HG03342 (cell line): ENCODE measurements around the gene SAMM50.
A peak's percentile ranks its signal among the peaks of the same experiment; 100 is the strongest.

Source experiments
- ATAC-seq: cut with Tn5 transposase; IDR thresholded peaks from one replicate; pipeline ENCODE4 v1.9.1; 2021; ENCODE audit warnings: mild to moderate bottlenecking, moderate library complexity; ENCODE audit not compliant: unreplicated experiment

Gene SAMM50

DNA sequence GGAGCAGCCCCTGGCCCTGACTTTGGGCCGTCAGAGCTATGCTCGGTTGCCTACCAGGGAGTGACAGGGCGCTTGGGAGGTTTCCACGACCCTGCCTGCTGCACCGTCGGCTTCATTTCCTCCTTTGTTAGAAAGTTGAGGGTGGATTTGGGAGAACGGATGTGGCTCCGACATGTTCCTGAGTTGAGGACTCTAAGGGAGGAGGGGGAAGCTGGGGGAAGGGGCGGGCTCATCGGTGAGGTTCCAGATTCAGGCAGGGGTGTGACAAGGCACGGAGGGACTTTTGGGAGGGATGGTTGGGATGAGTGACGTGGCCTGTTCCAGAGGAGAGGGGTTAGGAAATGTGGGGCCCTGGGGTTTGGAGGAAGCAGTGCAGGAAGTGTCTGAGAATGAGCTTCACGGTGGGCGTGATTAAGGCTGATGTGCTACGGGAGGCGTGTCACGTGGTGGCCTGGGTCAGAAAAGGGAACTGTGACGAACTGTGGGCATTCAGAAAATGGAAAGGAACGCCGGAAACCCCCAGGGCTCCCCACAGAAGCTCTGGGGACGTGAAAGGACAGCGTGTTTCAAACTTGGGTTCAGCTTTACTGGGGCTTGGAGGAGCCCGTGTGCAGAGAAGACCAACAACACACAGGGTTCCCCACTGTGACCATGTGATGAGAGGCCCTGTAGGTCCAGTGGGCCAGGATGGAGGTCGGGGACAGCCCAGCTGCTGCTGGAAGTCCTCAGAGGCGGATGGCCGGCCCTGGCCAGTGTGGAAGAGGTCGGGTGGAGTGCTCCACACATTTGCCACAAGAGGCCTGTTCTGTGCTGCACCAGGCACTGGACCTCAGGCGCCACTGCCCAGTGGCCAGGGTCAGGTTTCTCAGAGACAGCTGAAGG is 71.6 kb downstream of the SAMM50 start:
- ATAC-seq = peak; percentile 48

GRCh38 chr22:44028091-44028490 is 72.8 kb downstream of the SAMM50 start:
- ATAC-seq = no peak

DNA sequence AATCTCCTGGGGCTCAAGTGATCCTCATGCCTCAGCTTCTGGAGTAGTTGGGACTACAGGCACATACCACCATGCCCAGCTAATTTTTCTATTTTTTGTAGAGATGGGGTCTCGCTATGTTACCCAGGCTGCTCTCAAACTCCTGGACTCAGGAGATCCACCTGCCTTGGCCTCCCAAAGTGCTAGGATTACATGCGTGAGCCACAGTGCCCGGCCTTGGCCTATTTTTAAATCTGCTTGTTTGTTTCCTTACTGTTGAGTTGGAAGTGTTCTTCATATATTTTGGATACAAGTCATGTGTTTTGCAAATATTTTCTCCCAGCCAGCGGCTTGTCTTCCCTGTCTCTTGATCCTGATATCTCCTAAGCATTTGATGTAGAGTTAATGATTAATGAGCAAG is 73.8 kb downstream of the SAMM50 start:
- ATAC-seq = no peak

DNA sequence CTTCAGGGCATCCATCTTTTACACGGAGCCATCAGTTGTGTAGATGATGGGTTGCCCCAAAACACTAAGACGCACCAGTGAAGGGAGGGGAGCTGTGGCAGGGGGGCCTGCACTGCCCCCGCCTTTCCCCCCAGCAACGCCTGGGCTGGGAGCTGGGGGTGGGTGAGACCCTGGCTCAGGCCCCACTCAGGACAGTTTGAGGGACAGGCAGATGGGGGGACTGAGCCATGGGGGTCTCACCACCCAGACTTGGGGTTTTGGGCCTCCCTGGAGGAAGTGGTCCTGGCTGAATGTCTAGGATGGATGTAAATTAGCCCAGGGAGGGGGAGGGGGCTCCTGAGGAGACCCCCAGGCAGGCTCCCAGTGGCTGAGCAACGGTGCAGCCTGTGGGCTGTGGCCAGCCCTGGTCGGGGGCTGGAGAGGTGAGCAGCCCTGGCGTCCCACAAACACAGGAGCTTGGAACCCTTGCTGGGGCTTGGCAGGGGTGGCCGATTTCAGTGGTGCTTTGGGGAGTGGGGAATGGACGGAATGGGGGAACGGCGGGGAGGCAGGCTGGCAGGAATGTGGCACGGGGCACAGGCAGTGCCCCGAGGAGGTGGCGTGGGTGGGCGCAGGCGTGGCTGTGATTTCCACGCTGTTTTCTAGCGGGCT is 74.9 kb downstream of the SAMM50 start:
- no peak for ATAC-seq

DNA sequence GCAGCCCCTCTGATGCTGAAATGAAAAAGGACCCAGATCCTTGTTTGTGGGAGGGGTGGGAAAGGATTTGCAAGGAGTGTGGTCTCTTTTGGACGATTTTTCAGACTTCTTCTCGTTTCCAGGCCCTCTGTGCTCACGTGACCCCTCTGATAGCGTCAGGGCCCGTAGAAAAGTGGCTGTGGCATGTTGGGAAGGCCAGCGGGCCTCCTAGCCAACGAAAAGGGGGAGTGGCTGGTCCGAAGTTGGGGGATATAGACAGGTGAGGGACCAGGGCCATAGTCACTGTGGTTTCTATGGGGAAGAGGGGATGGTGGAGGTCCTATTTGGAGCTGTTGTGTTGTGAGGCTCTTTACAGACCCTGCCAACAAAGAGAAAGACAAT is 75.5 kb downstream of the SAMM50 start:
- no peak for ATAC-seq

- no peak for ATAC-seq
Measured at GRCh38 chr22:44031158-44031952, 76.1 kb downstream of the SAMM50 start.

GRCh38 chr22:44032126-44032730 is 77.0 kb downstream of the SAMM50 start:
- ATAC-seq = no peak

GRCh38 chr22:44033287-44033686 is 78.0 kb downstream of the SAMM50 start:
- ATAC-seq = no peak

DNA sequence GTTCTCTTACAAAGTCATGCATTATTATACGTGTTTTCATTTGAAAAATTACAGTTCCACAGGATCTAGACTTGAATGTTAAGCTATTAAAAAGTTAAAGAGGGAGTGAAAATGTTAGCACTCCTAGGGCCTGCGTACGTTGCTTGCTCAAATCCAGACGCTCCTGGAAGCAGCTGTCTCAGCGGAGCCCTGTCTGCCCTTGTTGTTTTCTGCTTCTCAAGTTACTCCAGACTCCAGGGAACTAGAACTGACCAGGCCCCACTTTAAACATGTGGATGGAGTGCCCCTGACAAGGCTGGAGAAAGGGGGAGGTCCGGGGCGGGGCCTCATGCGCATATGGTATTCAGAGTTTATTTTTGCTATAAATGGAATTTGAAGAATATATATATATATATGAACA is 78.5 kb downstream of the SAMM50 start:
- no peak for ATAC-seq

DNA sequence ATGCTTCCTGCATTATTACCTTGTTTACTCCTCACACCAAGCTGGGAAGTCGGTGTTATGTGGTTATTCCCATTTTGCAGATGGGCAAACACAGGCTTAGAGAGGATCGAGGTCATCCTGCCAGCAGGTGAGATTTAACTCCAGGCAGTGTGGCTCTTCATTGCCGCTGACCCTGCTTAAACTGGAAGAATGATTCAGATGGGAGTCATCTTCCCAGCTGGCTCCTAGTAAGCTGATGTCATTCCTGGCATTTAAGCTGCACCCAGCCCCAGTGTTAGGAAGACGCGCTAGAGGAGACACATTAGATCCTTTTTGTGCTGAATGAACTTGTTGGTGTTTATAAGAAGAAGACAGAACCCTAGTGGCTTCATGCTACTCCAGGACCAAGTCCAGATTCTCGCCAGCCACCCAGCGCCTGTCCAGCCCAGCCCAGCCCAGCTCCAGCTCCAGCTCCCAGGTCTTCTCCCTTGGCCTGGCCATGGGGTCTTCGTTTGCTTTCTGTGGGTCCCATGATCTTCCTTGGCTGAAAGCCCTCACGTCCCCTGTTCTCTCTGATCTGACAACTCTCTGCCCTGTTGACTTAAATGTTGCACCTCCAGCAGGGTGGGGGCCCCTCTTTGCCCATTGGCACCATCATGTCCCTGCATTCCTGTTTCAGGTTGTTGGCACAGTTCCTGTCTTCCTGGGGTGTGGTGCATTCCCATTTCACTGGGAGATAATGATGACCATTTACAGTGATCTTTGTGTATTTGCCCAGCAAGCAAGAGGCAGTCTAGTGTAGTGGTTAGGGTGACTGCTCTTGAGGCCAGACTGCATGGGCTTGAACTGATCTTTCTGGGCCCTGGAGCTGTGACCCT is 82.5 kb downstream of the SAMM50 start:
- ATAC-seq = no peak

GRCh38 chr22:44039566-44040171 is 84.4 kb downstream of the SAMM50 start:
- ATAC-seq = no peak

GRCh38 chr22:44042249-44043218 is 87.3 kb downstream of the SAMM50 start:
- ATAC-seq = peak; percentile 70

DNA sequence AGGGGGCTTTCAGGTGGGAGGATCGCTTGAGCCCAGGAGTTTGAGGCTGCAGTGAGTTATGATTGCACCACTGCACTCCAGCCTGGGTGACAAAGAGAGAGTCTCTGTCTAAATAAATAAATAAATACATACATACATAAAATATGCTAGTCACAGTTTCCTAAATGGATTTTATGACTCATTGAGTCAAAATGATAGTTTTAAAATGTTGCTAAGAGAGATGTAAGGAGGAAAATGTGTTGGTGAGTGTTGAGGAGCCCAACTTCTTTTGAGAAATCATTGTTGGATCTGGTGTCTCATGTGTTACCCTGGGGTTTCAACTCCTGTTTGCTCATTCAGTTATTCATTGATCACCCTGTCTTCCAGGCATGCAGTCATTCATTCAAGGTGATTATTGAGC is 89.9 kb downstream of the SAMM50 start:
- ATAC-seq = no peak
